22Rv1 (cell line): ENCODE data around the gene AXIN2.

ENCODE experiments used
- H3K27ac ChIP-seq: fragments of 450-650 bp; 2 replicates; pipeline ENCODE4 v1.5.1; 2017
- CTCF ChIP-seq: fragments of 450-650 bp; IDR thresholded peaks from 2 replicates; pipeline ENCODE4 v1.5.1; 2017; ENCODE audit warnings: mild to moderate bottlenecking
- ZFX ChIP-seq: fragments of 450-650 bp; IDR thresholded peaks from 2 replicates; pipeline ENCODE4 v1.6.1; 2017; ENCODE audit warnings: antibody characterized with exemption, borderline replicate concordance

Gene AXIN2

GRCh38 chr17:65539630-65540266 is 21.7 kb downstream of the AXIN2 start:
- TF ChIP-seq ZFX (no peak), CTCF (no peak)
- no peak overlapping the region for H3K27ac ChIP-seq

GRCh38 chr17:65538675-65539529 is 22.5 kb downstream of the AXIN2 start:
- TF ChIP-seq ZFX (no peak), CTCF (no peak)
- no peak overlapping the region for H3K27ac ChIP-seq

DNA sequence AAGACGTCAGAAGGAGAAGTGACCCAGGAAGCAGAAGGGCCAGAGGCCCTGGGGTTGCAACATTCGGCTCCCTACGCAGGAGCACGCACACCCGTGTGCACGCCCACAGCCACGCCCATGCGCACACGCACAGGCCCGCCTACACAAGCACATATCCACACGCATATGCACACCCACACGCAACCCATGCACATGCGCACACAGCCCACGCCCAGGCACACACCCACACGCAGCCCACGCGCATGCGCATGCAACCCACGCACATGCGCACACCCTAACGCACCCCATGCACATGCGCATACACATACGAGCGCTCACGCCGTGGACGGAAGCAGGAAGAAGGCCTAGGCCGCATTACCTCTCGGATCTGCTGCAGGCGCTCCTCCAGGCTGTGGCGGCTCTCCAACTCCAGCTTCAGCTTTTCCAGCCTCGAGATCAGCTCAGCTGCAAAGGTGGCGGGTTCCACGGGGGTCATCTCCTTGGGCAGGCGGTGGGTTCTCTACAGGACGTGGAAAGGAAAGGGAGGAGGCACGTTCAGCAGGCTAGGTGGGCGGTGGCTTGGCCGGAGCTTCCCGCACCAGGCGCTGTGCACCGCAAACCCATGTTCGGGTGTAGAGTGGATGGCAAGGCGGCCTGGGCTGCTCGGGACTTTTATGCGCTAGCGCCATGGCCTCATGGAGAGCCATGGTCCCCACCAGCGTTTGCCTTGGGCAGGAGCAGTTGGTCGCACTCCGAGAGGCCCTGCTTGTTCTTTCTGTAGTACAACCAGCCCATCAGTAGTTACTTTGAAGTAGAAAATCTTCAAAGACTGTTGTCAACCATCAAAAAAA is 23.4 kb downstream of the AXIN2 start:
- no peak for TF ChIP-seq ZFX
- no peak for TF ChIP-seq CTCF
- no peak overlapping the region for H3K27ac ChIP-seq

GRCh38 chr17:65537343-65537844 is 24.1 kb downstream of the AXIN2 start:
- no peak overlapping the region for H3K27ac ChIP-seq
- no peak for TF ChIP-seq CTCF
- TF ChIP-seq ZFX: no peak

DNA sequence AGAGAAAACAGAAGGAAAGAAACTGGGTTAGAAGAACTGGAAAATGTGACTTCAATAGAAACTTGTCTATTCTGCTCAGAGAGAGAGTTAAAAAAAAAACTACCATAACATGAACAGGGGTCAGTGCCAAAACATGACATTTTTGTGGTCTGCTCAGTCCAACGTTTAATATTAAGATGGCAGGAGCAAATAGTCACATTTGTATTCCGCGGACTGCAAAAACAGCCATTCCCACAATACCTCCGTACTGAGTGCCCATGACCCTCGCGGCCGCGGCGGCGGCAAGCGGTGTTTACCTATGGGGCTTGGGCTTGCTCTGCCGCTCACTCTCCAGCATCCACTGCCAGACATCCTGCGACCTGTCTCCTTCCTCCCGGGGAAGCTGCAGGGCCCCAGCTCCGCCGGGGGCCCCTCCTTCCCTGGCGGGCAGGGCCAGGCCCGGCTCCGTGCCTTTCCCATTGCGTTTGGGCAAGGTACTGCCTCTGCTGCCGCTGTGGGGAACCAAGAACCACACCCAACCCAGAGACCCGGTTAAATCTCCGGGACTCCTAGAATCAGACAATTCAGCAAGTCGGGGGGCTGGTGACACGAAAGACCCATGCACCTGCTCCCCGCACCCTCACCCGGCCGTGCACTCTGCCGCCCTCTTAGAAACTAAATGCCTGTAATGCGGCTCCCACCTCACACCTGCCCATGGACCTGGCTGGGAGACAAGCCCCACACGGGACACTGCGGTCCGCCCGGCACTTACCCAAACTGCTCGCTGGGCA is 24.7 kb downstream of the AXIN2 start:
- TF ChIP-seq ZFX: no peak
- TF ChIP-seq CTCF: no peak
- no peak overlapping the region for H3K27ac ChIP-seq

GRCh38 chr17:65535777-65536572 is 25.5 kb downstream of the AXIN2 start:
- H3K27ac ChIP-seq: no peak overlapping the region
- TF ChIP-seq CTCF: no peak
- no peak for TF ChIP-seq ZFX
